ENCODE results near the gene JMJD7. TPM values are rescaled to one million over a fixed set of nuclear protein-coding genes. Genes with fewer than 3 reads are reported as not detected.

Gene JMJD7
- total RNA-seq, 2 donors from 2014 or later = 13.5 to 17.7 TPM

GRCh38 chr15:41844814-41845213 lies 16.9 kb downstream of the JMJD7 start:
- DNase-seq (ENCODE audit: low spot score in 2 of 2) = no peak
- no peak for ATAC-seq
- H3K27ac Mint-ChIP-seq = peak overlapping the region in 1 of 2 donors; percentile 80
- no peaks in the 10 kb centered on the region for H3K9me3 Mint-ChIP-seq
- no peaks in the 10 kb centered on the region for H3K36me3 Mint-ChIP-seq

- Mint-ChIP-seq H3K9me3 (no peaks in the 10 kb centered on the region), H3K27ac (peak overlapping the region in 1 of 2 donors; percentile 68), H3K36me3 (no peaks in the 10 kb centered on the region)
- no peak for ATAC-seq
- no peak for DNase-seq (ENCODE audit: low spot score in 2 of 2)
Measured at GRCh38 chr15:41847206-41847605, 19.3 kb downstream of the JMJD7 start.

GRCh38 chr15:41847981-41848380 lies 20.1 kb downstream of the JMJD7 start:
- ATAC-seq (no peak), DNase-seq (ENCODE audit: low spot score in 2 of 2) (no peak)
- Mint-ChIP-seq H3K27ac (peak overlapping the region; percentile 36 to 68), H3K9me3 (no peaks in the 10 kb centered on the region), H3K36me3 (no peaks in the 10 kb centered on the region)

- no peaks in the 10 kb centered on the region for H3K9me3 Mint-ChIP-seq
- H3K27ac Mint-ChIP-seq = peak overlapping the region in 1 of 2 donors; percentile 0
- no peak for DNase-seq (ENCODE audit: low spot score in 2 of 2)
- ATAC-seq = peak; percentile 43 to 68
- no peaks in the 10 kb centered on the region for H3K36me3 Mint-ChIP-seq
Measured at GRCh38 chr15:41848631-41849030, 20.7 kb downstream of the JMJD7 start.

- H3K36me3 Mint-ChIP-seq = no peaks in the 10 kb centered on the region
Measured at GRCh38 chr15:41849204-41849603, 21.3 kb downstream of the JMJD7 start.

GRCh38 chr15:41849861-41850260 lies 22.0 kb downstream of the JMJD7 start:
- Mint-ChIP-seq H3K9me3 (no peaks in the 10 kb centered on the region), H3K27ac (peak overlapping the region in 1 of 2 donors; percentile 0), H3K36me3 (no peaks in the 10 kb centered on the region)
- ATAC-seq (no peak), DNase-seq (ENCODE audit: low spot score in 2 of 2) (no peak)

More at GRCh38 chr15:41849204-41849603, 21.3 kb downstream of the JMJD7 start:
- DNase-seq (ENCODE audit: low spot score in 2 of 2) (no peak), ATAC-seq (no peak)
- Mint-ChIP-seq H3K9me3 (no peaks in the 10 kb centered on the region), H3K27ac (peak overlapping the region in 1 of 2 donors; percentile 0)

- ATAC-seq (no peak), DNase-seq (ENCODE audit: low spot score in 2 of 2) (no peak)
- Mint-ChIP-seq H3K36me3 (no peaks in the 10 kb centered on the region), H3K9me3 (no peaks in the 10 kb centered on the region), H3K27ac (no peak overlapping the region)
Measured at GRCh38 chr15:41850482-41851166, 22.7 kb downstream of the JMJD7 start.

GRCh38 chr15:41851167-41851523 lies 23.3 kb downstream of the JMJD7 start:
- no peak for DNase-seq (ENCODE audit: low spot score in 2 of 2)
- ATAC-seq = no peak
- no peaks in the 10 kb centered on the region for H3K36me3 Mint-ChIP-seq
- no peaks in the 10 kb centered on the region for H3K9me3 Mint-ChIP-seq
- H3K27ac Mint-ChIP-seq = no peak overlapping the region

- Mint-ChIP-seq H3K9me3 (no peaks in the 10 kb centered on the region), H3K27ac (no peak overlapping the region), H3K36me3 (no peaks in the 10 kb centered on the region)
- DNase-seq (ENCODE audit: low spot score in 2 of 2) (no peak), ATAC-seq (no peak)
Measured at GRCh38 chr15:41851755-41852370, 24.0 kb downstream of the JMJD7 start.

GRCh38 chr15:41852736-41853590 lies 25.1 kb downstream of the JMJD7 start:
- no peak for ATAC-seq
- no peaks in the 10 kb centered on the region for H3K36me3 Mint-ChIP-seq
- H3K27ac Mint-ChIP-seq = no peak overlapping the region
- H3K9me3 Mint-ChIP-seq = no peaks in the 10 kb centered on the region
- DNase-seq (ENCODE audit: low spot score in 2 of 2) = no peak

GRCh38 chr15:41853831-41854230 lies 25.9 kb downstream of the JMJD7 start:
- no peaks in the 10 kb centered on the region for H3K36me3 Mint-ChIP-seq
- H3K9me3 Mint-ChIP-seq = no peaks in the 10 kb centered on the region
- ATAC-seq (no peak), DNase-seq (ENCODE audit: low spot score in 2 of 2) (no peak)
- no peak overlapping the region for H3K27ac Mint-ChIP-seq

- Mint-ChIP-seq H3K9me3 (no peaks in the 10 kb centered on the region), H3K27ac (no peak overlapping the region), H3K36me3 (no peaks in the 10 kb centered on the region)
- DNase-seq (ENCODE audit: low spot score in 2 of 2) (no peak), ATAC-seq (no peak)
Measured at GRCh38 chr15:41854443-41854842, 26.6 kb downstream of the JMJD7 start.

GRCh38 chr15:41855261-41855961 lies 27.5 kb downstream of the JMJD7 start:
- ATAC-seq (no peak), DNase-seq (ENCODE audit: low spot score in 2 of 2) (no peak)
- H3K27ac Mint-ChIP-seq = peak overlapping the region; percentile 36 to 44
- no peaks in the 10 kb centered on the region for H3K36me3 Mint-ChIP-seq
- H3K9me3 Mint-ChIP-seq = no peaks in the 10 kb centered on the region

GRCh38 chr15:41856262-41856661 lies 28.4 kb downstream of the JMJD7 start:
- H3K36me3 Mint-ChIP-seq = no peaks in the 10 kb centered on the region
- DNase-seq (ENCODE audit: low spot score in 2 of 2) (no peak), ATAC-seq (no peak)
- no peak overlapping the region for H3K27ac Mint-ChIP-seq
- no peaks in the 10 kb centered on the region for H3K9me3 Mint-ChIP-seq

GRCh38 chr15:41856716-41857115 lies 28.8 kb downstream of the JMJD7 start:
- no peaks in the 10 kb centered on the region for H3K9me3 Mint-ChIP-seq
- no peaks in the 10 kb centered on the region for H3K36me3 Mint-ChIP-seq
- DNase-seq (ENCODE audit: low spot score in 2 of 2) (no peak), ATAC-seq (no peak)
- H3K27ac Mint-ChIP-seq = no peak overlapping the region

- H3K36me3 Mint-ChIP-seq = no peaks in the 10 kb centered on the region
- H3K9me3 Mint-ChIP-seq = no peaks in the 10 kb centered on the region
- ATAC-seq (no peak), DNase-seq (ENCODE audit: low spot score in 2 of 2) (no peak)
- no peak overlapping the region for H3K27ac Mint-ChIP-seq
Measured at GRCh38 chr15:41857316-41857715, 29.4 kb downstream of the JMJD7 start.

GRCh38 chr15:41858756-41859155 lies 30.9 kb downstream of the JMJD7 start:
- no peak for ATAC-seq
- no peak for DNase-seq (ENCODE audit: low spot score in 2 of 2)
- Mint-ChIP-seq H3K36me3 (no peaks in the 10 kb centered on the region), H3K27ac (no peak overlapping the region), H3K9me3 (no peaks in the 10 kb centered on the region)

All from activated naive CD4-positive, alpha-beta T cell treated with anti-CD3 and anti-CD28 coated beads, Interleukin-2, amount 50 U/mL, for 72 hours (primary cell).